Thyroid gland (tissue), 4 donors: ENCODE measurements around the gene AMFR.

Experiments used
- CTCF ChIP-seq, 6 experiments: fragments of 200-600 bp in 3 of 6; fragments of 450-650 bp in 3 of 6; sonication (generic) in 3 of 6; IDR thresholded peaks; one replicate each; pipeline ENCODE4 v1.5.1; 2016 to 2019; ENCODE audit warnings: antibody characterized with exemption in 6 of 6, mild to moderate bottlenecking in 2 of 6, inconsistent platforms in 1 of 6, moderate library complexity in 1 of 6
- POLR2A ChIP-seq, 2 donors: fragments of 450-650 bp; IDR thresholded peaks; one replicate each; pipeline ENCODE4 v1.6.1; 2017; ENCODE audit warnings: antibody characterized with exemption in 2 of 2, mild to moderate bottlenecking in 2 of 2, moderate library complexity in 1 of 2

GRCh38 chr16:56365552-56365951 is 59.8 kb downstream of the AMFR start:
- TF ChIP-seq CTCF (IDR thresholded peaks at IDR 0.05) (no peak), POLR2A (IDR thresholded peaks at IDR 0.05) (no peak)
